Testis (tissue), 3 donors: ENCODE results near the gene ZNF658. TPM values are rescaled to one million over a fixed set of nuclear protein-coding genes. Genes with fewer than 3 reads are reported as not detected.
"Not testable (repeated sequence)": the region's sequence is repeated elsewhere in the genome, so short reads cannot be mapped to it uniquely, and the experiment has no call there.

Experiments used
- DNase-seq: peaks from one replicate; pipeline ENCODE4 v3.0.0-alpha.2; 2019
- H3K27ac ChIP-seq, 2 donors: fragments of 200-600 bp; sonication (generic); one replicate each; pipeline ENCODE4 v1.5.1; 2019
- H3K27me3 ChIP-seq: fragments of 200-600 bp; sonication (generic); one replicate; pipeline ENCODE4 v1.5.1; 2019
- H3K36me3 ChIP-seq: fragments of 200-600 bp; sonication (generic); one replicate; pipeline ENCODE4 v1.5.1; 2017; ENCODE audit warnings: low read depth; ENCODE audit errors: missing control alignments
- H3K4me1 ChIP-seq: fragments of 200-600 bp; sonication (generic); one replicate; pipeline ENCODE4 v1.5.1; 2019
- H3K4me3 ChIP-seq, 2 donors: fragments of 200-600 bp; sonication (generic); one replicate each; pipeline ENCODE4 v1.5.1; 2017 to 2019
- H3K9me3 ChIP-seq: fragments of 200-600 bp; sonication (generic); one replicate; pipeline ENCODE4 v1.5.1; 2017
- WGBS, 2 donors: methylation state at CpG; one replicate each; pipeline ENCODE4 v1.1.5; 2018; 5-methylcytosine and 5-hydroxymethylcytosine counted together
- intact Hi-C: fragments of 100-400 bp; cut with DNase I; formaldehyde crosslinking; loops from one replicate; pipeline ENCODE4 v1.15.1; 2023; ENCODE audit warnings: low total_unique reads
- polyA plus RNA-seq: library from polyadenylated mRNA; stranded (reverse); fragments of 350-450 nt; fragmentation: Illumina TruSeq; extraction: RNeasy Lipid Tissue Mini Kit (QIAGEN cat#74804); gene quantifications from one replicate; pipeline ENCODE4 v1.2.3, GENCODE V29; 2014; ENCODE audit warnings: low read depth, low replicate concordance; ENCODE audit not compliant: insufficient read depth
- small RNA-seq, 2 donors: library from RNA; depleted of rRNA; stranded (forward); fragments of <200 nt; gene quantifications; one replicate each; pipeline ENCODE3, GENCODE V24; 2016
- total RNA-seq, 2 donors: library from RNA; depleted of rRNA; stranded (reverse); fragments of >200 nt; gene quantifications; one replicate each; pipeline ENCODE4 v1.2.3, GENCODE V29; 2016

ZNF658 gene
- total and polyA plus RNA-seq, 3 donors from 2014 or later: 5.1 to 6.4 (median 5.1) TPM

GRCh38 chr9:66939878-66940830 lies 39.6 kb downstream of the ZNF658 start:
- H3K27me3 ChIP-seq, DNase-seq, H3K4me3 ChIP-seq, H3K36me3 ChIP-seq, intact Hi-C loops, H3K27ac ChIP-seq, H3K9me3 ChIP-seq, H3K4me1 ChIP-seq: not testable (repeated sequence)
- 17 to 40% methylated on average over 1 of the region's 2 CpGs for WGBS, 2 donors

GRCh38 chr9:66942400-66943155 lies 42.1 kb downstream of the ZNF658 start:
- H3K36me3 ChIP-seq, H3K9me3 ChIP-seq, H3K27me3 ChIP-seq, H3K27ac ChIP-seq, DNase-seq, H3K4me1 ChIP-seq, H3K4me3 ChIP-seq, intact Hi-C loops: not testable (repeated sequence)
- 42 to 43% methylated on average over 4 to 5 of the region's 5 CpGs for WGBS, 2 donors

- WGBS, 2 donors: 69 to 80% methylated on average over 1 to 9 of the region's 11 CpGs
- H3K36me3 ChIP-seq, H3K27ac ChIP-seq, intact Hi-C loops, DNase-seq, H3K4me1 ChIP-seq, H3K9me3 ChIP-seq, H3K4me3 ChIP-seq, H3K27me3 ChIP-seq: not testable (repeated sequence)
Observed at GRCh38 chr9:66952576-66952975, 52.1 kb downstream of the ZNF658 start.

Small RNA genes lying within 50 kb of the gene (small RNA-seq; reads per million reads assigned to genes)
- 0 reads per million in 2 donors for gene AL353770.2

Other genes with a start within 250 kb of the ZNF658 start
- 1 to 10 TPM; 1.9 to 4.4 TPM for gene SPATA31A3, start 91.8 kb downstream of the ZNF658 start, total RNA-seq
- 5.9 TPM for gene SPATA31A3, start 91.8 kb downstream of the ZNF658 start, polyA plus RNA-seq